GM12891 (cell line): ENCODE results near the gene ANP32A.

Experiments used
- POLR2A ChIP-seq: IDR thresholded peaks from 2 replicates; pipeline ENCODE4 v1.6.1; 2011; ENCODE audit warnings: low read depth, low read length, control low read depth
- POLR2AphosphoS5 ChIP-seq: IDR thresholded peaks from 2 replicates; pipeline ENCODE4 v1.6.1; 2011; ENCODE audit warnings: low read depth, low read length, control low read depth
- POU2F2 ChIP-seq: IDR thresholded peaks from 2 replicates; pipeline ENCODE4 v1.6.1; 2011; ENCODE audit warnings: low read depth, mild to moderate bottlenecking, control low read depth, low read length, moderate library complexity
- SPI1 ChIP-seq: IDR thresholded peaks from 2 replicates; pipeline ENCODE4 v1.6.1; 2011; ENCODE audit warnings: low read depth, low read length, control low read depth
- TAF1 ChIP-seq: IDR thresholded peaks from 2 replicates; pipeline ENCODE4 v1.6.1; 2011; ENCODE audit warnings: low read depth, low read length, control low read depth

GRCh38 chr15:68851971-68852370 lies 31.3 kb upstream of the ANP32A start:
- TF ChIP-seq POLR2AphosphoS5 (no peak), POLR2A (no peak), TAF1 (no peak), SPI1 (no peak), POU2F2 (no peak)
